GM12865 (cell line): ENCODE data around the gene ADAT2.

Experiments
- DNase-seq: peaks from one replicate; pipeline ENCODE4 v3.0.0; 2010; ENCODE audit warnings: low read depth
- H3K4me3 ChIP-seq: 2 replicates; pipeline ENCODE4 v1.5.1; 2011; ENCODE audit warnings: mild to moderate bottlenecking, low read depth, low read length, control low read depth
- TF ChIP-seq, protein P1 (sequence below): IDR thresholded peaks from 2 replicates; pipeline ENCODE4 v1.5.1; 2011; ENCODE audit warnings: low read length, control low read depth, low read depth, inconsistent platforms; ENCODE audit not compliant: insufficient read depth; ENCODE audit errors: missing control alignments

Gene ADAT2

DNA sequence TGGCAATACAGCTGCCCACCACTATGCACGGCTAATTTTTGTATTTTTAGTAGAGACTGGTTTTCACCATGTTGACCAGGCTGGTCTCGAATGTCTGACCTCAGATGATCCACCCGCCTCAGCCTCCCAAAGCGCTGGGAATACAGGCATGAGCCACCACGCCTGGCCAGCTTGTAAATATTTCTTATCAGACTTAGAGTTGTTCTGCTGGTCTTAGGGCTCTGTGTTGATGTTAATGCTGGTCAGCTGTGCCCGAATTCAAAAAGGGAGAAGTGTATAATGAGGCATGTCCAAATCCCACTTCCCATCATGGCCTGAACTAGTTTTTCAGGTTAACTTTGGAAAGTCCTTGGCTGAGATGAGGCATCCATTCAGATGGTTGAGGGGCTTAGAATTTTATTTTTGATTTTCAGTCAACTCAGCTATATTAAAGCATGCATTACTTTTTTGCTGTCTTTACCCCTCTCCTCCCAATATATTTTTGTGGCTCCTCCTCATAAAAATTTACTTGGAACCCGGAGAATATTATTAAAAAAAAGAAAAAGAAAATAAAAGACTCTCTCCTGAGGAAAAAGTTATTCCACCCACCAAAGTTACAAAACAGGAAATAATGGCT, 47.7 kb downstream of the ADAT2 start:
- no peak overlapping the region for H3K4me3 ChIP-seq
- TF ChIP-seq, protein P1, sequence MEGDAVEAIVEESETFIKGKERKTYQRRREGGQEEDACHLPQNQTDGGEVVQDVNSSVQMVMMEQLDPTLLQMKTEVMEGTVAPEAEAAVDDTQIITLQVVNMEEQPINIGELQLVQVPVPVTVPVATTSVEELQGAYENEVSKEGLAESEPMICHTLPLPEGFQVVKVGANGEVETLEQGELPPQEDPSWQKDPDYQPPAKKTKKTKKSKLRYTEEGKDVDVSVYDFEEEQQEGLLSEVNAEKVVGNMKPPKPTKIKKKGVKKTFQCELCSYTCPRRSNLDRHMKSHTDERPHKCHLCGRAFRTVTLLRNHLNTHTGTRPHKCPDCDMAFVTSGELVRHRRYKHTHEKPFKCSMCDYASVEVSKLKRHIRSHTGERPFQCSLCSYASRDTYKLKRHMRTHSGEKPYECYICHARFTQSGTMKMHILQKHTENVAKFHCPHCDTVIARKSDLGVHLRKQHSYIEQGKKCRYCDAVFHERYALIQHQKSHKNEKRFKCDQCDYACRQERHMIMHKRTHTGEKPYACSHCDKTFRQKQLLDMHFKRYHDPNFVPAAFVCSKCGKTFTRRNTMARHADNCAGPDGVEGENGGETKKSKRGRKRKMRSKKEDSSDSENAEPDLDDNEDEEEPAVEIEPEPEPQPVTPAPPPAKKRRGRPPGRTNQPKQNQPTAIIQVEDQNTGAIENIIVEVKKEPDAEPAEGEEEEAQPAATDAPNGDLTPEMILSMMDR: no peak
- no peak for DNase-seq

DNA sequence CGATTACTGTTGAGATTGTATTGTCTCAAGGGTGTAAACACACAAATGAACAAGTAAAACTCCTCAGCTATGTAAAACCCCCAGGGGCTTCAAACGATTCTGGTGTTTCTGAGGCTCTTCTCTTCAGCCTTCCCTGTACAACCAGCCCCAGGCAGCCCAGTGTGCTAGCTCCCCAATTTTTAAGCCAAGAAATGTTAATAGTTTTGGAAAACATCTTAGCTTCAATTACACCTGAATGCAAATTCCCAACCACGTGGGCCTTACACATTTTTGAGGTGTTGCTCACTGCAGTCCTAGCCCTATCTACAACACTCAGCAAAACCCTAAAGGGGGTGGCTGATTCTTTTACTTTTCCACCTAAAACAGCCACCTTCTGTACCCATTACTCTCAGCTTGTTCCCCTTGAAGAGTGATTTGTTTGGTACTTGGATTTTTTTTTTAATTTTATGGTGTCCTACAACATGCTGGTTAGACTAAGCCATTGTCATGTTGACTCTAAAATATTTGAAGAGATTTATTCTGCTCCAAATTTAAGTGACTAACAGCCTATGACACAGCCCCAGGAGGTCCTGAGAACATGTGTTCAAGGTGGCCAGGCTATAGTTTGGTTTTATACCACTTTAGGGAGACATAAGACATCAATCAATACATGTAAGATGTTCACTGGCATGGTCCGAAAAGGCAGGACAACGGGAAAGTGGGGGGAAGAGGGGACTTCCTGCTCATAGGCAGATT, 48.7 kb downstream of the ADAT2 start:
- no peak for DNase-seq
- H3K4me3 ChIP-seq: no peak overlapping the region
- TF ChIP-seq, protein P1: no peak

DNA sequence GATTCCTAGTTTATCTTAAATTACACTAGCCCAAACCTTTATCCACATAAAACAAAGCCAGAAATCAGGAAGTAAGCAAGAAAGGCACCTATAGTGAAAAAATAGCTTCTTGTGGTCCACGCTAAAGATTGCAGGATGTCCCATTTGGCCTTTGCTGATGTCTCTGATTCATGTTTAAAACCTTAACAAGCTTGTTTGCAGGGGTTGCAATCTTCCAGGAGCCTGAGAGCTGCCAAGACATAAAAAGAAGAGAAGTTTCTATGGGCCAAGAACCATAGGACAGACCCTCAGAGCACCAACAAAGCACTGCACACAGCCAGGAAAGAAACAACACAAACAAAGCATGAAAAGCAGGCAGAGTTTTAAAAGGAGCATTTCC, 49.4 kb downstream of the ADAT2 start:
- no peak for DNase-seq
- TF ChIP-seq, protein P1: no peak
- no peak overlapping the region for H3K4me3 ChIP-seq

DNA sequence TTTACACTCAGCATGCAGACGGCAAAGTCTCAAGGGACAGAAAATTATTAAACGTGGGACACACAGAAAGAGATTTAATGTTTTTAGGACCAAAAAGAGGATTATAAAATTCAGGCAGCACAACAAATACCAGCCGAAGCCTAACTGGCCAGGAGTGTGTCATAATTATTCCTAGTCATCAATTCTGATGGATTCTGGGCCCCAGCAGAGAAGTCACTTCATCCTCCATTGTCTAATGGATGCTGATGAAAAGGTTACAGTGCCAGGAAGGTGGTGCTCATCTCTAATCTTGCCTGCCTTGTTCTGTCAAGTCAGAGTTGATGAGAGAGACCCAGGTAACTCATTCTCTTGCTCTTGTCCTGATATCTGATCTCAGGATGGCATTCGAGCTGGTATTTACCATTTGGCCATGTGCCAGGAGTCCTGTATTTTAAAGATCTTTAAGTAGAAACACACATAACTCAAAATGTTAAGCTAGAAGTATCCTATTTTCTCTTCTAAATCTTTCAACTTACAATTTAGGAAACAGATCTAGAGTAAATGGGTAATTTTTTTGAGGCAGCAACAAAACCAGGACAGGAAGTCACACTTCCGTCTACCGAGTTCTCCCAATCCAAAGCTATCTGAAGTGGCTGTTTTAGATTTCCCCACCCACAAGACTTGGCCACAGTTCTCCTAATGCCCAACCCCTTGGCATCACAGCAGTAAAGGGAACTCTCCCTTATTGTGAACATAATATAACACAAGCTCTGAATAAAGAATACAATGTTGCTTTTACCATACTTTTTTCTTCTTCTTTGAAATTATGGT, 50.0 kb downstream of the ADAT2 start:
- H3K4me3 ChIP-seq: no peak overlapping the region
- TF ChIP-seq, protein P1: no peak
- peak; percentile 20 for DNase-seq

DNA sequence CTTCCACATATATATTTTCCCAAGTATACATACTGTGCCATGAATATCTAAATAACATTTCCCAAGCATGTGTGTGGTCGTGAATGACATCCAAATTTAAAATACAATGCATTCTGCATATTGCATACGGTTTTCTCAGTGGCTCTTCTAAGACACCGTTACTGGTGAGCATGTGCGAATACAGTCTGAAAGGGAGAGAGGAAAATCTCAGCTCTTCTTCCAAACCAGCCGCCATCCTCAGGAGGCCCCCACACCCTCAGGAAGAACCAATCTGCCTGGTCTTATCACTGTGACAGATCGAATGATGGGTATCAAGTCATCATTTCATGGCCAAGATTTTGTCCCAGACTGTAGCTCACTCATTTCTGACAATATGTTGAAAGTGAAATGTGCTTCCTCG, 50.7 kb downstream of the ADAT2 start:
- no peak overlapping the region for H3K4me3 ChIP-seq
- TF ChIP-seq, protein P1: no peak
- no peak for DNase-seq

DNA sequence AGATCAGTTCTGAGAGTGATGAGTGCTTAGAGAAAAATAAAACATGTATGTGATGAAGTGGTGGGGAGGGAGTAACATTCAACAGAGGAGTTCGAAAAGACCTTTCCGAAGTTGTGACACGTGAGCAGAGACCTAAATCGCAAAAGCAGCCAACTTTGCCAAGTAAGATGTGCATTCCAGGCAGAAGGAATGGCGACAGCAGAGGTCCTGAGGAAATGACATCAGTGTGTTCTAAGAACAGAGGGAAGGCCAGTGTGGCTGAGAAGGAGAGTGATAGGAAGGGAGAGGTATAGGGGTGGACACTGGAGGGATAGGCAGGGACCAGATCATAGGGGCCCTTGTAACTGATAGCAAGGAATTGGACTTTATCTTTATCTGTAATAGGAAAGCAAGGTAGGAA, 51.3 kb downstream of the ADAT2 start:
- H3K4me3 ChIP-seq: no peak overlapping the region
- DNase-seq: no peak
- TF ChIP-seq, protein P1: no peak
